ENCODE results near the gene MPP7.

DNA sequence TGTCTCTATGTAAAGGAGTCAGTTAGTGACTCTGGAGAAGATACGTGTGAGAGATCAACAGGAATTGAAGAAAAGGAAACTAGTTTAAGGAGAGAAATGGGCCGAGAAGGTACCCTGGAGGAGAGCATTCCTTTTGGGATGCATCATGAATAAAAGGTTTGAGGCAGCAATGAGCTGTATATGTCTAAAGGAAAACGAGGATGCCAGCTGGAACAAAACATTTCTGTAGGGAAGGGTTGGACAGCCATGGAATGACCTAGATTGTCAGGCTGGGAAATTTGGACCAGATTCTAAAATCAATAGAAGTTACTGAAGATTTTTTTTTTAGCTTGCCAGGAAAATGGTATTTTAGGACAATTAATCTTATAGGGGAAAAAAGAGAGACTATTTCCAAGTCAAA, 17.2 kb upstream of the MPP7 start:
- TF ChIP-seq, protein P1, sequence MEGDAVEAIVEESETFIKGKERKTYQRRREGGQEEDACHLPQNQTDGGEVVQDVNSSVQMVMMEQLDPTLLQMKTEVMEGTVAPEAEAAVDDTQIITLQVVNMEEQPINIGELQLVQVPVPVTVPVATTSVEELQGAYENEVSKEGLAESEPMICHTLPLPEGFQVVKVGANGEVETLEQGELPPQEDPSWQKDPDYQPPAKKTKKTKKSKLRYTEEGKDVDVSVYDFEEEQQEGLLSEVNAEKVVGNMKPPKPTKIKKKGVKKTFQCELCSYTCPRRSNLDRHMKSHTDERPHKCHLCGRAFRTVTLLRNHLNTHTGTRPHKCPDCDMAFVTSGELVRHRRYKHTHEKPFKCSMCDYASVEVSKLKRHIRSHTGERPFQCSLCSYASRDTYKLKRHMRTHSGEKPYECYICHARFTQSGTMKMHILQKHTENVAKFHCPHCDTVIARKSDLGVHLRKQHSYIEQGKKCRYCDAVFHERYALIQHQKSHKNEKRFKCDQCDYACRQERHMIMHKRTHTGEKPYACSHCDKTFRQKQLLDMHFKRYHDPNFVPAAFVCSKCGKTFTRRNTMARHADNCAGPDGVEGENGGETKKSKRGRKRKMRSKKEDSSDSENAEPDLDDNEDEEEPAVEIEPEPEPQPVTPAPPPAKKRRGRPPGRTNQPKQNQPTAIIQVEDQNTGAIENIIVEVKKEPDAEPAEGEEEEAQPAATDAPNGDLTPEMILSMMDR (IDR thresholded peaks at IDR 0.05), result no peak
- no peak for TF ChIP-seq POLR2A (IDR thresholded peaks at IDR 0.05)

Measured in breast epithelium (tissue), 3 donors.